ACHN (cell line): Measurements from ENCODE around the gene VEZF1.
"Not testable (repeated sequence)": the region's sequence is repeated elsewhere in the genome, so short reads cannot be mapped to it uniquely, and the experiment has no call there.

ENCODE experiments used
- DNase-seq: peaks from one replicate; pipeline ENCODE4 v3.0.0-alpha.2; 2015
- in situ Hi-C: cut with HindIII; loops from 2 replicates; pipeline ENCODE4 v1.10.0; 2017; ENCODE audit warnings: low sequenced_read_pairs, low pct_ligation_motif_present, low pct_unique_long_range_greater_than_20kb

VEZF1 gene

GRCh38 chr17:57982452-57983170 lies 5.4 kb downstream of the VEZF1 start:
- in situ Hi-C loops: no loop called here
- DNase-seq: no peak

GRCh38 chr17:57980522-57980921 lies 7.5 kb downstream of the VEZF1 start:
- in situ Hi-C loops: no loop called here
- no peak for DNase-seq

- DNase-seq: no peak
- in situ Hi-C loops: no loop called here
Observed at GRCh38 chr17:57979076-57979475, 9.0 kb downstream of the VEZF1 start.

- in situ Hi-C loops: no loop called here
- no peak for DNase-seq
Observed at GRCh38 chr17:57976594-57976993, 11.5 kb downstream of the VEZF1 start.

GRCh38 chr17:57975044-57975443 lies 13.0 kb downstream of the VEZF1 start:
- in situ Hi-C loops: no loop called here
- DNase-seq: no peak

GRCh38 chr17:57974053-57974824 lies 13.8 kb downstream of the VEZF1 start:
- DNase-seq, in situ Hi-C loops: not testable (repeated sequence)

- in situ Hi-C loops: no loop called here
- DNase-seq: no peak
Observed at GRCh38 chr17:57972151-57972550, 15.9 kb downstream of the VEZF1 start.

- in situ Hi-C loops: no loop called here
- DNase-seq: no peak
Observed at GRCh38 chr17:57971572-57971971, 16.5 kb downstream of the VEZF1 start.

- in situ Hi-C loops: no loop called here
- no peak for DNase-seq
Observed at GRCh38 chr17:57970710-57971109, 17.3 kb downstream of the VEZF1 start.

- DNase-seq: no peak
- in situ Hi-C loops: no loop called here
Observed at GRCh38 chr17:57968456-57968855, 19.6 kb downstream of the VEZF1 start.

- in situ Hi-C loops: no loop called here
- no peak for DNase-seq
Observed at GRCh38 chr17:57966875-57967274, 21.2 kb downstream of the VEZF1 start.

GRCh38 chr17:57966246-57966645 lies 21.8 kb downstream of the VEZF1 start:
- in situ Hi-C loops: no loop called here
- DNase-seq: no peak

- in situ Hi-C loops: no loop called here
Observed at GRCh38 chr17:57965521-57966160, 22.4 kb downstream of the VEZF1 start.

GRCh38 chr17:57963149-57963511 lies 24.9 kb downstream of the VEZF1 start:
- in situ Hi-C loops: no loop called here
- no peak for DNase-seq

More at GRCh38 chr17:57965521-57966160, 22.4 kb downstream of the VEZF1 start:
- no peak for DNase-seq

GRCh38 chr17:57962279-57963148 lies 25.5 kb downstream of the VEZF1 start:
- no peak for DNase-seq
- in situ Hi-C loops: no loop called here

GRCh38 chr17:57959929-57960328 lies 28.1 kb downstream of the VEZF1 start:
- no peak for DNase-seq
- in situ Hi-C loops: no loop called here

GRCh38 chr17:57958391-57958790 lies 29.7 kb downstream of the VEZF1 start:
- DNase-seq, in situ Hi-C loops: not testable (repeated sequence)

GRCh38 chr17:57957886-57958285 lies 30.2 kb downstream of the VEZF1 start:
- in situ Hi-C loops: no loop called here
- DNase-seq: no peak
